SH-SY5Y (cell line): ENCODE results near the gene MLXIPL.

Experiments used
- GATA2 ChIP-seq: IDR thresholded peaks from 2 replicates; pipeline ENCODE4 v1.6.1; 2011; ENCODE audit warnings: mild to moderate bottlenecking, low read depth, low read length
- GATA3 ChIP-seq: IDR thresholded peaks from 2 replicates; pipeline ENCODE4 v1.6.1; 2011; ENCODE audit warnings: low read depth, mild to moderate bottlenecking, low read length, moderate library complexity

The MLXIPL gene, protein sequence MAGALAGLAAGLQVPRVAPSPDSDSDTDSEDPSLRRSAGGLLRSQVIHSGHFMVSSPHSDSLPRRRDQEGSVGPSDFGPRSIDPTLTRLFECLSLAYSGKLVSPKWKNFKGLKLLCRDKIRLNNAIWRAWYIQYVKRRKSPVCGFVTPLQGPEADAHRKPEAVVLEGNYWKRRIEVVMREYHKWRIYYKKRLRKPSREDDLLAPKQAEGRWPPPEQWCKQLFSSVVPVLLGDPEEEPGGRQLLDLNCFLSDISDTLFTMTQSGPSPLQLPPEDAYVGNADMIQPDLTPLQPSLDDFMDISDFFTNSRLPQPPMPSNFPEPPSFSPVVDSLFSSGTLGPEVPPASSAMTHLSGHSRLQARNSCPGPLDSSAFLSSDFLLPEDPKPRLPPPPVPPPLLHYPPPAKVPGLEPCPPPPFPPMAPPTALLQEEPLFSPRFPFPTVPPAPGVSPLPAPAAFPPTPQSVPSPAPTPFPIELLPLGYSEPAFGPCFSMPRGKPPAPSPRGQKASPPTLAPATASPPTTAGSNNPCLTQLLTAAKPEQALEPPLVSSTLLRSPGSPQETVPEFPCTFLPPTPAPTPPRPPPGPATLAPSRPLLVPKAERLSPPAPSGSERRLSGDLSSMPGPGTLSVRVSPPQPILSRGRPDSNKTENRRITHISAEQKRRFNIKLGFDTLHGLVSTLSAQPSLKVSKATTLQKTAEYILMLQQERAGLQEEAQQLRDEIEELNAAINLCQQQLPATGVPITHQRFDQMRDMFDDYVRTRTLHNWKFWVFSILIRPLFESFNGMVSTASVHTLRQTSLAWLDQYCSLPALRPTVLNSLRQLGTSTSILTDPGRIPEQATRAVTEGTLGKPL

DNA sequence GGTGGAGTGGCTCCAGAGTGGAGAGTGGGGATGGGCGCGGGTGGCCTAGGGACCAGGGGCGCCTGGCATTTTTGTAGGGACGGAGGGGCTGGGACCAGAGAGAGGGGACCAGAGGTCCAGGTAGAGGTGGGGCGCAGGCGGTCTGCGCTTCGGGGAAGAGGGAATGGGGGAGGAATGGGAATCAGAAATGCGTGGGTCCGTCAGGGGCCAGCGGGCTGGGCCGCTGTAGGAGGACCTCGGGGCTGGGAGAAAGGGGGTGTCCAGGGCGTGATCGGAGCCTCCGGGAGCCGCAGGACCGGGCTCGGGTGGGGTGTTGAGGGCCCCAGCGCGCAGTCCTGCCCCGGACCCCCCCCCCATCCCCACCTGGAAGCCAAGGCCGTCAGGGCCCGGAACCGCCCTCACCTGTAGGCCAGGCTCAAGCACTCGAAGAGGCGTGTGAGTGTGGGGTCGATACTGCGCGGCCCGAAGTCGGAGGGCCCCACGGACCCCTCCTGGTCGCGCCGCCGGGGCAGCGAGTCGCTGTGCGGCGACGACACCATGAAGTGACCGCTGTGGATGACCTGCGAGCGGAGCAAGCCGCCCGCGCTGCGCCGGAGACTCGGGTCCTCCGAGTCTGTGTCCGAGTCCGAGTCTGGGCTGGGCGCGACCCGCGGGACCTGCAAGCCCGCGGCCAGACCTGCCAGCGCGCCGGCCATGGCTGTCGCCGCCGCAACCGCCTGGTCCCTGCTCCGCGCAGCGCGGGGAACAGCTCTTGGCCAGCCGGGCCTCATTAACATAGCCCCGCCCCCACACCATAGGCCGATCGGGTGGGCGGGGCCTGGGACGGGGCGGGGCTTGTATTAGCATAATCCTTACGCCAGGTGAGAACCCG is at the start of gene MLXIPL:
TSS of gene MLXIPL (minus strand) at position 725 of the 871 bp plus-strand sequence. CDS start at position 695, 30 bp downstream.
- TF ChIP-seq GATA3 (no peak), GATA2 (no peak)

DNA sequence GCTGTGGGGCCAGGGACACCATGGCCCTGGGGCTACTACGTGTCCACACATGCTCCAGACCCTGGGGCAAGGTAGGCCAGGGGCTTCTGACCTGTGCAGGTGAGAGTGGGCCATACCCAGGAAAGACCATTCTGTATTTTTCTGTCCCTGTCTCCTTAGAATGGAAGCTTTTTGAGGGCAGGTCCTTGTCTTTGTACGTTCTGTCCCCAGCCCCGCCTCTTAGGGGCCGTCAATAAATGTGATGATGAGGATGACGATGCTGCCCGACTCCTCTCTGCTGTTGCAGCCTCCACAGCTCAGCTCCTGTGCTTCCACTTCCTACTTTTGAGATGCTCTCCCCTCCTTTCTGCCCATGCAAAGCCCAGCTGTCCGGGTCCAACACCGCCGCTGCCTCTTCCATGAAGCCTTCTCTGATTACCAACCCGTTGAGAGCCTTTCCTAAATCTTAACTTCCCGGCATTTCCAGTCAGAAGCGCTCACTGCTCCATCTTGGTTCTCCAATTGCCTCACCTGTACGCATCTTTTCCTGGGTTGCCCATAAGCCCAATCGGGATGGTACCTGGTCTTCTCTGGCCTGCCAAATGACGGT is 47.6 kb upstream of the MLXIPL start:
- TF ChIP-seq GATA3 (no peak), GATA2 (no peak)

DNA sequence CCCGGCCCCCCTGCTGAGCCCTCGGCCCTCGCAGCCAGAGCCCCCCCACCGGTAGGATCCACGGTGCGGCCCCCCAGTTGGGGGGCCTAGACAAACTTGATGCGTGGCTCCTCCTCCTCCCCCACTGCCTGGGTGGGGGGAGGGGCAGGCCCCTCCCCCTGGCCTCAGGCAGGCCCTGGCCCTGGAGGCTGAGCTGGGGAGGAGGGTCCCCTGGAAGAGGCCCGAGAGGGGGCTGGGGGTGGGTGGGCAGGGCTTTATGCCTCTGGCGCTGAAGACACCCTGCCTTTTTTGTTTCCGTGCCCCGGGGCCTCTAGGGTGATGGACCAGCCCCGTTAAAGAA is 47.0 kb upstream of the MLXIPL start:
- TF ChIP-seq GATA2 (no peak), GATA3 (no peak)

DNA sequence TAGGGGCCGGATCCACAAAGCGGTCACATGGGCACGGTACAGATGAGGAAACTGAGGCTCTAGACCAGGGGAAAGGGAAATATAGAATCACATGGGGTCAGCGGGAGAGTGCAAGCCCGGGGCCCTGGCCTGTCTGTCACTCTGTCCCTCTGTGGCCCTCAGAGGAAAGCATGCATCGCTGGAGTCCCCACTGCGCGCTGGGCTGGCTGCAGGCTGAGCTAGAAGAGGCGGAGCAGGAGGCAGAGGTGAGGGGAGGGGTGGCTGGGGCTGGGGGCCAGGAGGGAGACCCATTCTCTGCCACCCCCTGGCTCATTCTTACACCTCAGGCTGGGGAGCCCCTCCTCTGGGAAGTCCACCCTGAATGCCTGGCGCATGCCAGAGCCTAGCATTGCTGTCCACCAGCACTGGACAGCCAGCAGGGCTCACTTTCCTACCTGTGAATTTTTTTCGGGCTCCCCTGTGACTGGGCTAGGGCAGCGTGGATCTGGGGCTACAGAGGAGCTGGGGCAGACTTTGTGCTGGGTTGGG is 45.6 kb upstream of the MLXIPL start:
- TF ChIP-seq GATA3 = no peak
- TF ChIP-seq GATA2 = no peak

DNA sequence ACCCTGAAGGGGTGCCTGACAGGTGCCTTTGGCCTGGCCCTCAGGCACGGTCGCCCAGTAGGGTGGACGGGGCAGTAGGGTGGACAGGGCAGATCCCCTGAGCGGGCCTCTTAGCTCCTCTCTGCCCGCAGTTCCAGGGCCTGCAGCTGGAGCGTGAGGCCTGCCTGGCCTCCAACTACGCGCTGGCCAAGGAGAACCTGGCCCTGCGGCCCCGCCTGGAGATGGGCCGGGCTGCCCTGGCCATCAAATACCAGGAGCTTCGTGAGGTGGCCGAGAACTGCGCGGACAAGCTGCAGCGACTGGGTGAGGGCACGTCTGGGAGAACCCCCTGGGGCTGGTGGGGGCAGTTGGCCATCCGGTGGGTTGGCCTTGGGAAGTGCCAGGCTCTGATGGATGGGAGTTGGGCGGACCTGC is 45.0 kb upstream of the MLXIPL start:
- TF ChIP-seq GATA3 (no peak), GATA2 (no peak)

DNA sequence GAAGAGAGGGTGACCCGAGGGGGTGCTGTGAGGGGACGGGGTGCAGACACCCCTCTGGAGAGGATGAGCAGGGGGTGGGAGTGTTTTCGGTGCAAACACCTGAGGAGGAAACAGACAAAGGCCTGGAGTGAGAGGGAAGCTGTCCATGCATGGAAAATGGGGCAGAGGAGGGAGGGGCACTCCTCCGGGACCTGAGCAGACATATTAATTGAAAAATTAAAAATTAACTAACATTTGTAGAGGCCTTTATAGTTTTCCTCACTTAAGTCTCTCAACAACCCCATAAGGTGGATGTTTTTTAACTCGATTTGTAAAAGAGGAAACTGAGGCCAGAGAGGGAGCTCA is 44.5 kb upstream of the MLXIPL start:
- TF ChIP-seq GATA2 (no peak), GATA3 (no peak)

DNA sequence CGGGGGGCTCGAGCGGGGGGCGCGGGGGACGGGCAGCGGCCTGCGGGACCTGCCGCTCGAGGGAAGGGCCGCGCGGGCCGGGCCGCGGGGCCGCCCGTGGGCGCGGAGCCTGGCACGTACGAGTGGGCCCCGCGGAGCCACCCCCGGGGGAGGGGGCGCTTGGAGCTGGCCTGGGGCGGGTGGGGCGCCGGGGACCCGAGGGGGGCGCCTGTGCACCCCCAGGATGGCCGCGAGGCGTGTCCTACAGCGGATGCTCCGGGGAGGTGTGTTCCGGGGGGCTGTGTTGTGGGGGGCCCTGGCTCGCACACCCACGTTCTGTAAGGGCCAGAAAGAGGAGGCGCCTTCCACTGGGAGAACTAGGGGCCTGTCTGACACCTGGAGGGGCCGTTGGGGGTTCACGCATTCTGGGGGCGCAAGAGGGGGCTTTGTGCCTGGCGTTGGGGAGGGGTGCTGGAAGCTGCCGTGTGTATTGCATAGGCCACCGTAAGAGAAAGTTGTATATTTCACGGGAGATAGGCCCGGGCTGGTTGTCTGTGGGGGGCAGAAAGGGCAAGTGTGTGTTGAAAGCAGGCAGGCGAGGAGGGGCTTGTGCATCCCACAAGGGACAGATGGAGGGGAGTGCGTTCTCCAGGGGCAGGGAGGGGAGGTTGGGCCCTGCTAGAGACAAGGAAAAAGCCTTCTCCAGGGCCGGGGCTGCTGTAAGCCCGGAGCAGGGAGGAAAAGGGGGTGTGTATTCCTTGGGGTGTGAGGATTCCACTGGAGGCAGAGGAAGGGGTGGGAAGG is 44.0 kb upstream of the MLXIPL start:
- TF ChIP-seq GATA3 (no peak), GATA2 (no peak)

DNA sequence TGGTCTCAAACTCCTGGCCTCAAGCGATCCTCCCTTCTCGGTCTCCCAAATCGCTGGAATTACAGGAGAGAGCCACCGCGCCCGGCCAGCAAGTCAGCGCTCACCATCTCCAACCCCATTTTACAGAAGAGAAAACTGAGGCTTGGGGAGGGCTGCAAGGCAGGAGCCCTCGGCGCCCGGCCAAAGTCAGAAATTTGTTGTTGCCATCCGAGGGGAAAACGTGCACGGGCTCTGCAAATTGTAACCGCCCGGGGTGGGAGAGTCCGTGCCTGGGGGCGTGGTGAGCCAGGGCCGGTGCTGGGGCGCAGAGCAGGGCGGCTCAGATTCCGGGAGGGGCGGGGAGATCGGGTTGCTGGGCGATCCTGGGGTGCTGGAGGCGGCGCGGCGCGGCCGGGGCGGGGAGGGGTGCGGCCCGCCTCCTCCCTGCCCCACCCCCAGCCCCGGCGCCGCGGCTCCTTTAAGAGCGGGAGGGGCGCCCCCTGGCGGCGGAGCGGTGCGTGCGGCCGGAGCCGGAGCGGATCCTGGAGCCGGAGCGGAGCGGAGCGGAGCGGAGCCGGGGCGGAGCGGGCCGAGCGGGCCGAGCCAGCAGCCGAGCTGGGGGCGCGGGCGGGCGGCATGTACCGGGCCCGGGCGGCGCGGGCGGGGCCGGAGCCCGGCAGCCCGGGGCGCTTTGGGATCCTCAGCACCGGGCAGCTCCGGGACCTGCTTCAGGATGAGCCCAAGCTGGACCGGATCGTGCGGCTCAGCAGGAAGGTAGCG is 43.2 kb upstream of the MLXIPL start, which contains the start of gene VPS37D:
TSS of gene VPS37D (plus strand) at position 488 of the 759 bp plus-strand sequence. CDS start at position 616, 128 bp downstream.
- no peak for TF ChIP-seq GATA3
- no peak for TF ChIP-seq GATA2

DNA sequence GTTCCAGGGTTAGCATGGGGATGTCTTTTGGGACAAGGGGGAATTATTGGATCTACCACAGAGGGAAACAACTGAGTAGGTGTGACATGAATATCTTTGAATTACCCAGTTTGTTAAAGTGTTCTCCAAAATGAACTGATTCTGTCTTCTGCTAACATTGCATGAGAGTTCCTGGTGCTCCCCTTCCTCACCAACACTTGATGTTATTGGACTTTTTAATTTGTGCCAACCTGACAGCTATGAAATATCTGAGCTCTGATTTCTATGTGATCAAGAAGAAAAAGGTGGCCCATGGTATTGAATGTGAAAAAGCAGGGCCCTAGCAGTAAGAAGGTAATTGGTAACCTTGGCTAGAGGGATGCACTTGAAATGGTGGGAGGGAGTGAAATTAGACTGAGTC is 38.7 kb upstream of the MLXIPL start:
- TF ChIP-seq GATA2 (no peak), GATA3 (no peak)

DNA sequence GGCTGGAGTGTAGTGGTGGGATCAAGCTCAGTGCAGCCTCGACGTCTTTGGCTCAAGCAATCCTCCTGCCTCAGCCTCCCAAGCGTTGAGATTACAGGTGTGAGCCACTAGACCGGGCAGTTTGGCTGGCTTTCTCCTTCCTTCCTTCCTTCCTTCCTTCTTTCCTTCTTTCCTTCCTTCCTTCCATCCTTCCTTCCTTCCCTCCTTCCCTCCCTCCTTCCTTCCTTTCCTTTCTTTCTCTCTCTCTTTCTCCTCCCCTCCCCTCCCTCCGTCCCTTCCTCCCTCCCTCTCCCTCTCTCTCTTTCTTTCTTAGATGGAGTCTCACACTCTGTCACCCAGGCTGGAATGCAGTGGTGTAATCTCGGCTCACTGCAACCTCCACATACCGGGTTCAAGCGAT is 35.7 kb upstream of the MLXIPL start:
- no peak for TF ChIP-seq GATA3
- no peak for TF ChIP-seq GATA2

DNA sequence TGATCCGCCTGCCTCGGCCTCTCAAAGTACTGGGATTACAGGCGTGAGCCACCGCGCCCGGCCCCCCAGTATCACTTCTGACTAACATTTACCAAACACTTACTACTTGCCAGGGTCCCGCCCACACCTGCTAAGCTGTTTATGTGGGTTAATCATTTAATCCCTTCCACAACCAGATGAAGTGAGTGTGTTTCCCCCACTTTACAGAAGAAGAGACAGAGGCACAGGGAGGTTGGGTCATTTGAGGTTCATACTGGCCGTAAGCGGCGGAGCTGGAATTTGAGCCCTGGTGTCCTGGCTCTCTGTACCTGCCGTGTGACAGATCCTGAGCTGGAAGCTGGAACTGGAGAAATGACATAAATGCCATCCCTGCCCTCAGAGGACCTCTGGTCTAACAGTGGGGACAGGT is 28.2 kb upstream of the MLXIPL start:
- TF ChIP-seq GATA3 (no peak), GATA2 (no peak)

DNA sequence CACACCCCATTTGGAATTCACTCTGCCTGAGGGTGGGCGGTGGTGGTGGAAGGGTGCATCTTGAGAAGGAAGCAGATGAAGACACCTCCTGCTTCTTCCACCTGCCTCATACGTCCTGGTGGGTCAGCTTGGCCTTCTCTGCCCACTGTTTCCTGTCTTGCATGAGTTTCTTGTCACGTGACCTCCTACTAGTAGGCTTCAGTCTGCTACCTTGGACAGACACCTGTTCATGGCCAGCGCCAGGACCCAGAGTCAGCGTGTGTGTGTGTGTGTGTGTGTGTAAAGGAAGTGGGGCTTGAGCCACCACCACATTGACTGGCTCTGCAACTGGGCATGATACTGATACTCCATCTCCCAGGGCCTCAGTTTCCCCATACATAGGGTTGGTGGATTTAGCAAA is 26.2 kb upstream of the MLXIPL start:
- no peak for TF ChIP-seq GATA2
- no peak for TF ChIP-seq GATA3
